ENCODE measurements around the gene IQSEC1.

IQSEC1 gene

DNA sequence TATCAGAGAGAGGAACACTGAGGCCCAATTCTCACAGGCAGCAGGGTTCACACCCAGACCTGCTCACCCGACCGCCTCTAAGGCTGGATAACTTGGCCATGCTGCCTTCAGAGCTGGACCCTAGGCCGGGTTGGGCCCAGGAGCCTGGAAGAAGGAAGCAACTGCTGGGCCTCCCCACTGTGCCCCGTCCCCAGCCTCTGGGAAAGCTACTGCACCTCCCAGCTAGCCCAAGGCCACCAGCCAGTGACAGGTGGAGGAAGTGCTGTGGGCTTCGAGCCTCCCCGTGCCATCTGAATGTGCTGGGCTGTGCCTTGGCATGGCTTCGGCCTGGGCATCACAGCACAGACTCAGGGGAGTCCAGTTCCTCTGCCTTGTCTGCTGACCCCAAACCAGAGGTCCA, 169.3 kb downstream of the IQSEC1 start:
- H3K27ac ChIP-seq (ENCODE audit: low read length) = no peak overlapping the region
- no peaks in the 10 kb centered on the region for H3K9me3 ChIP-seq (ENCODE audit: control insufficient read depth, insufficient read depth, low read length)
- no peaks in the 10 kb centered on the region; the same call in 1 of the 2 replicates for H3K4me1 ChIP-seq (ENCODE audit: control insufficient read depth, insufficient read depth, low read length)
- H3K4me3 ChIP-seq (ENCODE audit: low read length) = no peak overlapping the region
- H3K36me3 ChIP-seq (ENCODE audit: control insufficient read depth, insufficient read depth, low read length) = peaks cover 11% of the 10 kb centered on the region
- no CpG with 5 or more reads among the region's 7 CpGs for WGBS (ENCODE audit: insufficient coverage, insufficient read length)
- no peaks in the 10 kb centered on the region for H3K27me3 ChIP-seq (ENCODE audit: control insufficient read depth, insufficient read depth, low read length)
- DNase-seq (ENCODE audit: low read depth, low spot score) = no peak

DNA sequence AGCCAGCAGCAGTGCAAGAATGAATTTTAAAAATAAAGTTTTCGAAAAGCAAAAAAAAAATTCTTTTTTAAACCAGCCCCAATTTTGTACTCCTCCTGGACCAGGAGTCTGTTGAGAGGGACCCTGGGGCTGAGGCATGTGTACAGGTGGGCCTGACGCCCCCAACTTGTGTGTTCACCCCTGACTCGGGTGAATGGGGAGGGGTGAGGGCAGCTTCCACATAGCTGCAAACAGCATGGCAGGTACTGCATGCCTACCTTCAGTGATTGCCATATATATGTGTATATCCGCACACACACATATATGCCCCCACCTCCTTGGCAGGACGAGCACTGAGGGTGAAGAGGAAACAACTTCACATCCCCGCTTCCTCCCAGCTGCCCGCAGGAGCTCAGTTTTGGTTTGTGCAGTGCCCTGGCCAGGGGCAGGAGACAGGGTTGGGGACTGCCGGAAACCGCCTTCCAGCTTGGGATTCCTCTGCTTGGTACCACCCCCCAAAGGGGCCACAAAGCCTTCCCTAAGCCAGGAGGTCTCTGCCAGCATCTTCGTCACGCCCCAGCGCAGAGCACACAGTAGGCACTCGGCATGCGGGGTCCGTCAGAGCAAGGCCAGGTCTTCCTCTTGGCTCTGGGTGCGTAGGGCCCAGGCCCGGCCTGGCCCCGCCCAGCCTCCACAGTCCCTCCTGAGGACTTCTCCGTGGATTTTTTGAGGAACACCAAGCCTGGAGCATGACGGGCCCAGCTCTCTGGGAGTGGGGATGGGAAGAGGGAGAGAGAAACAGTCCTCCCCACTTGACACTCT, 170.0 kb downstream of the IQSEC1 start:
- no peaks in the 10 kb centered on the region for H3K9me3 ChIP-seq (ENCODE audit: control insufficient read depth, insufficient read depth, low read length)
- peaks cover 10% of the 10 kb centered on the region for H3K36me3 ChIP-seq (ENCODE audit: control insufficient read depth, insufficient read depth, low read length)
- no peak overlapping the region for H3K4me3 ChIP-seq (ENCODE audit: low read length)
- no peak overlapping the region for H3K27ac ChIP-seq (ENCODE audit: low read length)
- H3K4me1 ChIP-seq (ENCODE audit: control insufficient read depth, insufficient read depth, low read length) = no peaks in the 10 kb centered on the region; the same call in 1 of the 2 replicates
- DNase-seq (ENCODE audit: low read depth, low spot score) = no peak
- no CpG with 5 or more reads among the region's 20 CpGs for WGBS (ENCODE audit: insufficient coverage, insufficient read length)
- no peaks in the 10 kb centered on the region for H3K27me3 ChIP-seq (ENCODE audit: control insufficient read depth, insufficient read depth, low read length)

DNA sequence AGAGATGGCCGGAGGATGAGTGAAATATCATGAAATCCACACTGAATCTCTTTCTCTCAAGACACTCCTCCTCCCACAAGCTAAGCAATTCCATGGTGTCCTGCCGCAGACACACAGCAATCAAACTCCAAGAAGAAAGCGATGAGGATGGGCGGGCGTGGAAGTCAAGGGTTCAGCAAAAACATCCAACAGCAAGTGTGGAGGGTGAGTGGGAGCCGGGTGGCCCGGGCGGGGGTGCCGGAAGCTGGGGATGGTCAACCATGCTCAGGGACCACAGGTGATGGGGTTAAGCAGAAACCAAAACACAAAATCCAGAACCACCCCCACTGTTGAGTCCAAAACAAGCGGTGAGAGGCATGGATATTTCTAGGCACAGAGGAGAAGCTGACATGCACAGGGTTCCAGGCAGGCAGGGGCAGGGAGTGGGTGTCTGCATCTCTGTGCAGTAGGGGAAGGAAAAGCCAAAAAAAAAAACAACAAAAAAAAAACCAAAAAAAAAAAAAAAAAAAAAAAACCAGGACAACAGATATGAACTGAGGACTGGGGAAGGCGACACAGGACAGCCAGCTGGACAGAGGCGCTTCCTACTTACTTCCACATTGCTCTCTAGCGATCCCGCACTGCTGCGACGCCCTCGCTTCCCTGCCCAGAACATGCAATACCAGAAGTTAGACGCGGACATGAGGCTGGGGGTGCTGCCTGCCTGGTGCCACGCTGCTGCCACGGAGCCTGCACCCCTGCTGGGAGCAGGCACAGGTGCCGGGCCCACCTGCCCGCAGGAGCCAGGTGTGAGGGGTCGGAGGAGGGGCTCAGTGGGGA, 170.8 kb downstream of the IQSEC1 start:
- Histone ChIP-seq H3K27ac (ENCODE audit: low read length) (no peak overlapping the region), H3K9me3 (ENCODE audit: control insufficient read depth, insufficient read depth, low read length) (no peaks in the 10 kb centered on the region), H3K4me1 (ENCODE audit: control insufficient read depth, insufficient read depth, low read length) (no peaks in the 10 kb centered on the region), H3K27me3 (ENCODE audit: control insufficient read depth, insufficient read depth, low read length) (no peaks in the 10 kb centered on the region), H3K4me3 (ENCODE audit: low read length) (no peak overlapping the region), H3K36me3 (ENCODE audit: control insufficient read depth, insufficient read depth, low read length) (peaks cover 5% of the 10 kb centered on the region)
- WGBS (ENCODE audit: insufficient coverage, insufficient read length) = no CpG with 5 or more reads among the region's 24 CpGs
- DNase-seq (ENCODE audit: low read depth, low spot score) = no peak

DNA sequence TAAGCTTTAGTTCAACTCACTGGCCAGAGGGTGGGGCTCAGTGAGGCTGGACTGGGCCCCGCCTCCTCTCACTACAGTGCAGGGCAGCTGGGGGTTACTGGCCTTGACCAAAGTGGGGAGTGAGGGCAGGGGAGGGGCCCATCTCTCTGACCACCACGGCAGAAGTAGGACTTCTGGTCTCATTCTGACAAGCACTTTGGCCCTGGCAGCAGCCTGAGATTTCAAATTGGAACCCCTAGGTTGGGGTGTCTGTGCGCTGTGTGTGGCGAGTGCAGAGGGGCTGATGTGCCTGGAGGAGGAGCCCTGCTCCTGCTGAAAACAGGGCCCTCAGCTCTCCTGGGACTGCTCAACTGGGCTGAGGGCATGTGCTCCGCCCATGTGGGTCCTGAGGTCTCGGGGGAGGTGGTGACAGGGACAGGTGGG, 171.6 kb downstream of the IQSEC1 start:
- peaks cover 5% of the 10 kb centered on the region; the same call in 1 of the 2 replicates for H3K36me3 ChIP-seq (ENCODE audit: control insufficient read depth, insufficient read depth, low read length)
- no peak overlapping the region for H3K27ac ChIP-seq (ENCODE audit: low read length)
- H3K4me1 ChIP-seq (ENCODE audit: control insufficient read depth, insufficient read depth, low read length) = no peaks in the 10 kb centered on the region
- H3K4me3 ChIP-seq (ENCODE audit: low read length) = no peak overlapping the region
- no peaks in the 10 kb centered on the region for H3K27me3 ChIP-seq (ENCODE audit: control insufficient read depth, insufficient read depth, low read length)
- no CpG with 5 or more reads among the region's 6 CpGs for WGBS (ENCODE audit: insufficient coverage, insufficient read length)
- no peak for DNase-seq (ENCODE audit: low read depth, low spot score)
- H3K9me3 ChIP-seq (ENCODE audit: control insufficient read depth, insufficient read depth, low read length) = no peaks in the 10 kb centered on the region

DNA sequence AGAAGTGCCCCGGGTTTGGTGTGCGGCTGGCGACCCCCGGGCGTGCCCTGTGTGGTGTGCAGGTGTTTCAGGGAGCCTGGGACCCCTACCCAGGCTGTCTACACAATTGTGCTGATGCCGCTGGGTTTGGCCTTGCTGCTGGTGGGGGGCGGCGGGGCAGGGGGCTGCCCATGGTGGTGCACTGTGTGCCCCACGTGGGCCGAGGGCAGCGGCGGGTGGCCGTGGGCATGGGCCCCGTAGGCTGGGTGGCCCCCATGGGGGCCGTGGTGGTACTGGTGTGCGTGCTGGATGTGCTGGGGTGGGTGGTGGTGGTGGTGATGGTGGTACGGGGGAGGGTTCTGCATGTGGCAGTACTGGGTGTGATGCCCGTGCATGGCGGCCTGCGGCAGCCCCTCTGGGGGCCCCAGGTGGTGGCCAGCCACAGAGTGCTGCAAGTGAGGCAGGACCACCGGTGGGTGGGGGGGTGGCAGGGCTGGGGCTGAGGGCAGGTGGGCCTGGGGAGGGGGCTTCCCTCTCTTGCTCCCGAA, 172.3 kb downstream of the IQSEC1 start:
- DNase-seq (ENCODE audit: low read depth, low spot score) = no peak
- Histone ChIP-seq H3K27ac (ENCODE audit: low read length) (no peak overlapping the region), H3K4me1 (ENCODE audit: control insufficient read depth, insufficient read depth, low read length) (no peaks in the 10 kb centered on the region), H3K36me3 (ENCODE audit: control insufficient read depth, insufficient read depth, low read length) (peaks cover 3% of the 10 kb centered on the region; the same call in 1 of the 2 replicates), H3K9me3 (ENCODE audit: control insufficient read depth, insufficient read depth, low read length) (no peaks in the 10 kb centered on the region), H3K27me3 (ENCODE audit: control insufficient read depth, insufficient read depth, low read length) (no peaks in the 10 kb centered on the region), H3K4me3 (ENCODE audit: low read length) (no peak overlapping the region)
- WGBS (ENCODE audit: insufficient coverage, insufficient read length) = no CpG with 5 or more reads among the region's 22 CpGs

DNA sequence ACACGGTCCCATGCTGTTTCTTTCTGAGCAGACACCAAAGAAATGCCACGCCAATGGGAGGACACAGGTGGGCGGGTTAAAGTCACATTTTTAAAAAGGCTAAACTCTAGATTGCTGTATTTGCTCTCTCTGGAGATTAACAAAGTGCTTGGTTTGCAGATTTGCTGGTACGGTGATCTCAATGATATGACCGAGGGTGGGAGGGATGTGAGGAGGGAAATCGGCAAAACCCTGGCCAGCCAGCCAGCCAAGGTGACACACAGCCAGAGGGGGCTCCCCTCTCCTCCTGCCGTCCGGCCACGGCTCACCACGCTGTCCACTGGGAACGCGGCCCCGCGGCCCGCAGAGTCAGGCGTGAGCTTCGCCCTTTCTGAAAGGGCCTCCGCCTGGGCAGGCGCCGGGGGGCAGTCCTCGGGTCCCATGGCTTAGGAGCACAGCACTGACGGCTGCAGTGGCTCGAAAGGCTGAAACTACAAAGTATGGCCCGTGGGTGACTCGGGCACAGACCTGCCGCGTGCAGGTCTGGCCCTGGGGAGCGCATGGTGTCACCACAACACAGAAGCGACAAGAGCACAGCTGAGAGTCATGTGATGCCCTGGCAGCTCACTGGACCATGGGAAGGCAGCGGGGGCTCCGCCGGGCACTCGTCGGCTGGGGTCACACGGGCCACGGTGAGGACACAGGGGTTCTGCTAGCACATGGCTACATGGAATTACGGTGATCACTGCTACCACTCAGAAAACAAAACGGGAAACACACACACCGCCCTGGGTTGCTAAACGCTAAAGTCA, 174.1 kb downstream of the IQSEC1 start:
- DNase-seq (ENCODE audit: low read depth, low spot score) = no peak
- Histone ChIP-seq H3K4me3 (ENCODE audit: low read length) (no peak overlapping the region), H3K27ac (ENCODE audit: low read length) (no peak overlapping the region), H3K9me3 (ENCODE audit: control insufficient read depth, insufficient read depth, low read length) (no peaks in the 10 kb centered on the region), H3K27me3 (ENCODE audit: control insufficient read depth, insufficient read depth, low read length) (no peaks in the 10 kb centered on the region), H3K36me3 (ENCODE audit: control insufficient read depth, insufficient read depth, low read length) (0 out of 2 replicates have a peak, but pooled peaks cover 3% of the 10 kb centered on the region), H3K4me1 (ENCODE audit: control insufficient read depth, insufficient read depth, low read length) (no peaks in the 10 kb centered on the region)
- WGBS (ENCODE audit: insufficient coverage, insufficient read length) = no CpG with 5 or more reads among the region's 40 CpGs

DNA sequence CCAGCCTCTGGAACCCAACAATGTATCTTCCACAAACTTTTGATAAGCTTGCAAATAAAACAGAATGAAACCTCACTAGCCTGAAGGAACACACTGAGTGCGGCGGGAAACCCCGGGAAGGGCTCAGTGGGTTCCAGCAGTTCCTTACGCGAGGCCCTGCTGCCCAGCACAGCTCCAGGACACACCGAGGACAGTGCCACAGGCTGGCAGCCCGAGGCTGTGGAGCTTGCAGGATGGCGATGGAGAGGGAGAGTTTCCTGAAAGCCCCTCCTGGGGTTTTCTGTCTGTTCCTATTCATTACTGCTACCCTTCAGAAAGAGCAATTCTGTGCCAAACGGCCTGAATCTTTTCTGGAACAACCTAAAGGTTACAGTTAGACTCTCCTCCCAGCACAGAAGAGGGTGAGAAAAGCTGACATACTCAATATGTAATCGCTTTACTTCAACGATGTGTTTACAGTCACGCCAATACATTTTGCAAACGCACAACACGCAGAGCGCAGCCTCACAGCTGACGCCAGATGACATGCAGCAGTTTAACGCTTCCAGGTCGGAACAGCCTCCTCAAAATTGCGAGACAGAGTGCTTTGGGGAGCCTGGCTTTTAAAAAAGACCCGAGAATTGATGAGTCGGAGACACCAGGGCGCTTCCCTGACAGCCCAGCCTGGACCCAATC, 174.8 kb downstream of the IQSEC1 start:
- WGBS (ENCODE audit: insufficient coverage, insufficient read length) = no CpG with 5 or more reads among the region's 22 CpGs
- Histone ChIP-seq H3K4me1 (ENCODE audit: control insufficient read depth, insufficient read depth, low read length) (no peaks in the 10 kb centered on the region), H3K36me3 (ENCODE audit: control insufficient read depth, insufficient read depth, low read length) (0 out of 2 replicates have a peak, but pooled peaks cover 3% of the 10 kb centered on the region), H3K9me3 (ENCODE audit: control insufficient read depth, insufficient read depth, low read length) (no peaks in the 10 kb centered on the region), H3K27me3 (ENCODE audit: control insufficient read depth, insufficient read depth, low read length) (no peaks in the 10 kb centered on the region), H3K4me3 (ENCODE audit: low read length) (no peak overlapping the region), H3K27ac (ENCODE audit: low read length) (no peak overlapping the region)
- DNase-seq (ENCODE audit: low read depth, low spot score) = no peak

DNA sequence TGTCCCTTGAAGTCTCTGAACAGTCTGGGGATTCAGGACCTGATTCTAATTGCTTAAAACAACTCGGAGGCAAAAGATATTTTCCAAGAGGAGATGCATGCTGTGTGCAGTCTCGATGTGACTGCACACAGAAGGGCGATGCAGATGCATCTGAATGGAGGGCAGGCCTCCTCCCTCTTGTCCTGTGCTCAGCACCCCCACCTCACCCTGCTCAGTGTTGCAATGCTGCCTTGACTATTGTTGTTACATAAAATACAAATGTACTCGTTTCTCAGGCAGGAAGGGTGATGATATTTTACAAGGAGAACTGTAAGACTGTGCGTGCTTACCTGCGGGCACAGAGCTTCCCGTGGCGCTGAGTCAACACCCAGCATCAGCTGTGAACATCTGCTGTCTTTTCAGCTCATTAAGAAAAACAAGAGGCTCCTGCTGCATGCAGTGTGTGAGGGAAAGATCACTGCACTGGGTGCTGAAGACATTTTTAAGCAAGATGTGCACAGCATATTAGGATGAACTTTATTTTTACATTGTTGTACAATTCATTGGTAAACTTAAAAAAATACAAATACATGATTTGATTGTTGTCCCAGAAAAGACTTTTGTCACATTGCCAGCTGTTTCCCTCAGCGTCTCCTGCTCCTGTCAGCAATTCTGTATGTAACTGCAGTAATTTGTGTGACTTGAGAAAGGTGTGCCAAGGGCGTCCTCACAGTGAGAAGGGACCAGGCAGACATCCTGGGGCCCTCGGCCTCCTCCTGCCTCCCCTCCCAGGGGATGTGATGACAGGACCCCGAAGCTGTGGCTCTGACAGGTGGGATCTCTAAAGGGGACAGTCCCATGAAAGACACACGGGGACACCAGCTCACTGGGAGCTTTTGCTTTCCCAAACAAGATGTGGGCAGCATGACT, 175.6 kb downstream of the IQSEC1 start:
- Histone ChIP-seq H3K27ac (ENCODE audit: low read length) (no peak overlapping the region), H3K36me3 (ENCODE audit: control insufficient read depth, insufficient read depth, low read length) (0 out of 2 replicates have a peak, but pooled peaks cover 3% of the 10 kb centered on the region), H3K4me1 (ENCODE audit: control insufficient read depth, insufficient read depth, low read length) (no peaks in the 10 kb centered on the region), H3K9me3 (ENCODE audit: control insufficient read depth, insufficient read depth, low read length) (no peaks in the 10 kb centered on the region), H3K27me3 (ENCODE audit: control insufficient read depth, insufficient read depth, low read length) (no peaks in the 10 kb centered on the region), H3K4me3 (ENCODE audit: low read length) (no peak overlapping the region)
- no peak for DNase-seq (ENCODE audit: low read depth, low spot score)
- WGBS (ENCODE audit: insufficient coverage, insufficient read length) = no CpG with 5 or more reads among the region's 13 CpGs

Data from iPS DF 6.9 (cell line).